AG04450 (cell line): Measurements from ENCODE around the gene ABR. TPM values are rescaled to one million over a fixed set of nuclear protein-coding genes. Genes with fewer than 3 reads are reported as not detected.

ENCODE experiments used
- CTCF ChIA-PET: fragments of 300-600, 350-600 bp; formaldehyde crosslinking; extraction: SDS; loops from one replicate; lab custom pipeline; 2022; ENCODE audit warnings: antibody characterized with exemption, inconsistent platforms; lab: Charles Lee
- POLR2A ChIA-PET: fragments of 350-600 bp; formaldehyde crosslinking; extraction: SDS; loops from one replicate; lab custom pipeline; 2021; ENCODE audit warnings: antibody characterized with exemption, inconsistent platforms; lab: Yijun Ruan, JAX
- DNase-seq: peaks from one replicate; pipeline ENCODE4 v3.0.0-alpha.2; 2011; ENCODE audit warnings: low read depth, low spot score
- H3K27ac ChIP-seq: one replicate; pipeline ENCODE4 v1.5.1; 2012; ENCODE audit warnings: low read depth, low read length, control low read depth
- H3K27me3 ChIP-seq: one replicate; pipeline ENCODE4 v1.6.0; 2012; ENCODE audit warnings: low read length; ENCODE audit not compliant: control insufficient read depth, insufficient read depth
- H3K4me3 ChIP-seq: 2 replicates; pipeline ENCODE4 v1.5.1; 2011; ENCODE audit warnings: mild to moderate bottlenecking, low read depth, low read length, control low read depth
- H3K9me3 ChIP-seq: 2 replicates; pipeline ENCODE4 v1.5.1; 2012; ENCODE audit warnings: low read length; ENCODE audit not compliant: control insufficient read depth, insufficient read depth
- polyA plus RNA-seq: library from polyadenylated mRNA; depleted of rRNA; stranded (reverse); fragments of >200 nt; gene quantifications from 2 replicates; pipeline ENCODE4 v1.2.3, GENCODE V29; 2011
- TF ChIP-seq, protein P1 (sequence below): IDR thresholded peaks from 2 replicates; pipeline ENCODE4 v1.5.1; 2011; ENCODE audit warnings: low read depth, low read length, control low read depth, inconsistent platforms

Gene ABR
- polyA plus RNA-seq, 1 experiment = 64.3 TPM

DNA sequence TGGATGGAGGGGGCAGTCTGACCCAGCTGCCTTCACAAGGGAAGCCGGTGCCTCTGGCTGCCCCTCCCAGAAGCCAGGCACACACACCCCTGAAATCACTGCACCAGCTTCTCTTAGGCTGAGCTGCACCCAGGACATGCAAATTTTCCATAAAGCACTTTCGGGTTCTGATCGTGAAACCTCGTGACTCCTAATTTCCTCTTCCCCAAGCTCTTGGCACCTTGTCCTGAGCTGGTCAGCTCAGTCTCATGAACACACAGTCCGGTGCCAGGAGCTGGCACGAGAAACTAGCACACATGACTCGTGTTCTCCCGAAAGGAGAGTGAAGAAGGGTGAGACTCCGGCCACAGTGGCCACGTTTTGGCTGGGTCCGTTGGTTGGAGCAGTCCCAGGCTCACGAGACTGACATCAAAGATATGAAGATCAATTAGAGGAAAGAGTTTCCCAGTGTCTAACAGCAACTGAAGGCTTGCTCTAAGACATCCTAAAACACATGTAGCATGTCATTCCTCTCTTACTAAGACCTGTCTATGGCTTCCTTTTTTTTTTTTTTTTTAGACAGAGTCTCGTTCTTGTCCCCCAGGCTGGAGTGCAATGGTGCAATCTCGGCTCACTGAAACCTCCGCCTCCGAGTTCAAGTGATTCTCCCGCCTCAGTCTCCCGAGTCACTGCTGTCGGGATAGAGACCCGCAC is 9.2 kb upstream of the ABR start:
- DNase-seq = no peak
- Histone ChIP-seq H3K27me3 (peaks cover 23% of the 10 kb centered on the region), H3K4me3 (no peak overlapping the region), H3K9me3 (no peaks in the 10 kb centered on the region; the same call in 1 of the 2 replicates), H3K27ac (no peak overlapping the region)
- TF ChIP-seq, protein P1, sequence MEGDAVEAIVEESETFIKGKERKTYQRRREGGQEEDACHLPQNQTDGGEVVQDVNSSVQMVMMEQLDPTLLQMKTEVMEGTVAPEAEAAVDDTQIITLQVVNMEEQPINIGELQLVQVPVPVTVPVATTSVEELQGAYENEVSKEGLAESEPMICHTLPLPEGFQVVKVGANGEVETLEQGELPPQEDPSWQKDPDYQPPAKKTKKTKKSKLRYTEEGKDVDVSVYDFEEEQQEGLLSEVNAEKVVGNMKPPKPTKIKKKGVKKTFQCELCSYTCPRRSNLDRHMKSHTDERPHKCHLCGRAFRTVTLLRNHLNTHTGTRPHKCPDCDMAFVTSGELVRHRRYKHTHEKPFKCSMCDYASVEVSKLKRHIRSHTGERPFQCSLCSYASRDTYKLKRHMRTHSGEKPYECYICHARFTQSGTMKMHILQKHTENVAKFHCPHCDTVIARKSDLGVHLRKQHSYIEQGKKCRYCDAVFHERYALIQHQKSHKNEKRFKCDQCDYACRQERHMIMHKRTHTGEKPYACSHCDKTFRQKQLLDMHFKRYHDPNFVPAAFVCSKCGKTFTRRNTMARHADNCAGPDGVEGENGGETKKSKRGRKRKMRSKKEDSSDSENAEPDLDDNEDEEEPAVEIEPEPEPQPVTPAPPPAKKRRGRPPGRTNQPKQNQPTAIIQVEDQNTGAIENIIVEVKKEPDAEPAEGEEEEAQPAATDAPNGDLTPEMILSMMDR = no peak
- ChIA-PET CTCF (interaction anchor here (4.9 kb wide), 1 partner anchor 67 kb away, joined by 111 read pairs; no protein-coding TSS in a partner anchor), POLR2A (no interaction called here)

DNA sequence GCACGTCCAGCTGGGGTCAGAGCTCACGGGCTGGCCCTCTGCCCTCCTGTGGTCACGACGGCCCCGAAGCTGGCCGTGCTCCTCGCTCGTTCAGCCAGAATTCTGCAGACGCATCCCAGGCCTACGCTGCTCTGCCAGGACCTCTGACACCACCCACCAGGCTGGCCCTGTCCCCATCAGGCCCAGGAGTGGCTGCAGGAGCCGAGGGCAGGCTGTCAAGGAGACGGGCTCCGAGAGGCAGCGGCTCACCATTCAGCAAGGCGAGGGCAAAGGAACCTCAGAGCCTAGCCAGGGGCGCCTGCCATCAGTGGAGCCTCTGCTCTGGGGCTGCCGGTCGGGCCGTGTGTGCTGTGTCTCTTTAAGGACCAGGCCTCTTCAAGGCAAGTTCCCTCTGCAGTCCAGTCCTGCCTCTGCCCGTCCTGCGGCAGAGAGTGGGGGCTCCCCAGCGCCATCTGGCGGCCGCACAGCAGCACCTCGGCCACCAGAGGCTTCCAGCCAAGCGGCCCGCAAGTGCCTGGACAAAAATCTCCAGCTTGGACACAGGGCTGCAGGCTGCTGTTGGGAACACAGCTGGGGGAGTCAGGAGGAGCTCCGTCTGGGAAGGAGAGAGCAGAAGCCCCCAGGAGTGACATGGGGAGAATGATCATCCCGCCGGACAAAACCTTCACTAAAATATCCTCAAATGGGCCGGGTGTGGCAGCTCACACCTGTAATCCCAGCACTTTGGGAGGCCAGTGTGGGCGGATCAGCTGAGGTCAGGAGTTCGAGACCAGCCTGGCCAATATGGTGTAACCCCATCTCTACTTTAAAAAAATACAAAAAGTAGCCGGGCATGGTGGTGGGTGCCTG is 7.4 kb upstream of the ABR start:
- Histone ChIP-seq H3K27ac (no peak overlapping the region), H3K27me3 (peaks cover 17% of the 10 kb centered on the region), H3K4me3 (peak overlapping the region; percentile 27), H3K9me3 (no peaks in the 10 kb centered on the region; the same call in 1 of the 2 replicates)
- POLR2A ChIA-PET = interaction anchor here (1.4 kb wide), 1 partner anchor 48 kb away, joined by 5 read pairs; no protein-coding TSS in a partner anchor
- CTCF ChIA-PET = interaction anchor here (0.6 to 4.9 kb wide), 22 partner anchors 8 to 185 kb away, joined by 3 to 111 read pairs (median 4); no protein-coding TSS in a partner anchor
- peak; percentile 79 for DNase-seq
- TF ChIP-seq, protein P1 = peak; percentile 100

DNA sequence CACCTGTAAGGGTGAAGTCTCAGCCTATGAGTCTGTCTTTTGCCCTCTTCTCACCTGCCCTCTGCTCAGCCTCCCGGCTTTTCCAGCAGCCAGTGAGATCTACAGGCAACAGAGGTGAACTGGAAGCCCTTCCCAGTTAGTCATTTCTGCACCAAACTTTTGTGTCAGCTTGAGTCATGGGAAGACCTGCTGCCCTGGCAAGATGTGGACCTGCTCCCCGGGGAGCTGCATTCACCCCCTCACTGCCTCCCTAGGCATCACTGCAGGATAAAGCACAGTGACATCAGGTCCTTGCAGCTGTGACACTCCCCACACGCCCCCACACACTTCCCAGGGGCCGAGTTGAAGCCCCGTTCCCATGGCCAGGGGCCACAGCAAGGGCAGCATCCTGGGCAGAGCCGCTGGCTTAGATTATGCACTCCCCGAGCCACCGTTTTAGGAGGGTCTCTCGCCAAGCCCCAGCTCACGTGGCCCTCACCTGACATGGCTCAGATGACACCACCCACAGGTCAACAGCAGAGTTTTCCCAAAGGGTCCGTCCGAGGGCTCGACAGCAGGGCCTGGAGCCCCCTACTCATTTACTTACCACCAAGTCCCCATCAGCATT is 6.5 kb upstream of the ABR start:
- POLR2A ChIA-PET = interaction anchor here (1.4 kb wide), 1 partner anchor 48 kb away, joined by 5 read pairs; no protein-coding TSS in a partner anchor
- H3K4me3 ChIP-seq = no peak overlapping the region
- TF ChIP-seq, protein P1 = no peak
- no peak overlapping the region for H3K27ac ChIP-seq
- DNase-seq = no peak
- H3K27me3 ChIP-seq = peaks cover 13% of the 10 kb centered on the region
- CTCF ChIA-PET = interaction anchor here (0.7 to 4.9 kb wide), 9 partner anchors 9 to 128 kb away, joined by 3 to 111 read pairs (median 5); no protein-coding TSS in a partner anchor
- no peaks in the 10 kb centered on the region; the same call in 1 of the 2 replicates for H3K9me3 ChIP-seq

DNA sequence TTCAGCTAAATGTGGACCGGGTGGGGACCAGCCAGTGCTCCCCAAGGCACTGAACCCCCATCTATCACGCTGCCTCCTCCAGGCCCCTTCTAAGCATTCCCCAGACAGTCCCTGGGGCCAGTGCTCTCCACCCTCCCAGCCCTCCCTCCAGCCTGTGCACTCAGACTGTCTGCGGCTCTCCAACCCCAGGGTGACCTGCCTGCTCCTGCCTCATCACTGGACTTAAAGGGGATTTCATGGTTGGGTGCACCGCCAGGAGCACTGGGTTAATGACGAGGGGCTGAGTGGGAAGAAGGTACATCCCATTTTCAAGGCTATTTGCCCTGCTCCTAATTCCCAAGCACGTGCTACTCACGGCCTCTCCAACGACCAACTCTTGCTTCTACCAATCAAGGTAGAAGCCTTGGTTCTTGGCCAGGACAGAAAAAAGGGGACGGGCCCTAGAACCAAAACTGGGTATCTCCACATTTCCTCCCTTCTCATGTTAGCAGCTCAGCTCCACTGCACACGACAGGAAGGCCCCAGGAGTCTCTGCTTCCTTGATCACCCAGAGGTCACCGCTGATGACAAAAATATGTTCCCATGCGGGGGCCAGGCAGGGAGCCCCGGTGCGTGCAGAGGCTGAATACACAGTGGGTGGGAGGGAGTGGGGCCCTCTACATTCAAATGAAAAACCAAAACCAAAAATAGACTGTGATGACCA is 3.5 kb upstream of the ABR start:
- ChIA-PET CTCF (interaction anchor here (2.6 kb wide), 1 partner anchor 60 kb away, joined by 11 read pairs; no protein-coding TSS in a partner anchor), POLR2A (no interaction called here)
- no peak overlapping the region for H3K27ac ChIP-seq
- no peak for DNase-seq
- H3K4me3 ChIP-seq = no peak overlapping the region
- TF ChIP-seq, protein P1 = no peak
- H3K27me3 ChIP-seq = no peaks in the 10 kb centered on the region
- no peaks in the 10 kb centered on the region; the same call in 1 of the 2 replicates for H3K9me3 ChIP-seq
